Natural killer cell (primary cell): ENCODE data around the gene AVPR2. TPM values are rescaled to one million over a fixed set of nuclear protein-coding genes. Genes with fewer than 3 reads are reported as not detected.

Source experiments
- ATAC-seq, 3 donors: fragments of 150-1000 bp in 2 of 3; fragments of 200-7000 bp in 1 of 3; cut with Tn5 transposase; 1 replicate in 1 of 3; 2 replicates in 2 of 3; pipeline ENCODE4 v1.10.0; 2021; ENCODE audit warnings: mild to moderate bottlenecking in 2 of 3, moderate library complexity in 2 of 3
- DNase-seq, 2 donors: peaks; one replicate each; pipeline versions ENCODE4 v3.0.0 to v3.0.0-alpha.2; 2013 to 2021; ENCODE audit warnings: mixed read lengths in 1 of 2
- H3K27ac ChIP-seq: one replicate; pipeline ENCODE4 v1.5.1; 2013; ENCODE audit warnings: mild to moderate bottlenecking, low read length
- H3K27me3 ChIP-seq: one replicate; pipeline ENCODE4 v1.6.1; 2013; ENCODE audit warnings: low read length; ENCODE audit not compliant: control insufficient read depth, insufficient read depth
- H3K36me3 ChIP-seq: one replicate; pipeline ENCODE4 v1.6.1; 2013; ENCODE audit warnings: low read length; ENCODE audit not compliant: control insufficient read depth, insufficient read depth
- H3K4me1 ChIP-seq: one replicate; pipeline ENCODE4 v1.6.1; 2013; ENCODE audit warnings: low read length; ENCODE audit not compliant: control insufficient read depth, insufficient read depth
- H3K4me3 ChIP-seq: one replicate; pipeline ENCODE4 v1.5.1; 2013; ENCODE audit warnings: low read length
- H3K9me3 ChIP-seq: one replicate; pipeline ENCODE4 v1.6.1; 2013; ENCODE audit warnings: low read length; ENCODE audit not compliant: control insufficient read depth, insufficient read depth
- H3K27ac Mint-ChIP-seq, 2 donors: one replicate each; pipeline ENCODE4 v1.8.0; 2022; ENCODE audit warnings: mild to moderate bottlenecking in 2 of 2, mixed read lengths in 2 of 2, moderate library complexity in 1 of 2
- H3K27me3 Mint-ChIP-seq, 2 donors: one replicate each; pipeline ENCODE4 v1.8.0; 2022; ENCODE audit warnings: low read depth in 2 of 2, mixed read lengths in 2 of 2
- H3K36me3 Mint-ChIP-seq: one replicate; pipeline ENCODE4 v1.8.0; 2022; ENCODE audit warnings: mixed read lengths
- H3K4me1 Mint-ChIP-seq, 2 donors: one replicate each; pipeline ENCODE4 v1.8.0; 2022; ENCODE audit warnings: mixed read lengths in 2 of 2
- H3K4me3 Mint-ChIP-seq: one replicate; pipeline ENCODE4 v1.8.0; 2022; ENCODE audit warnings: mild to moderate bottlenecking, moderate library complexity, mixed read lengths
- H3K9me3 Mint-ChIP-seq, 2 donors: one replicate each; pipeline ENCODE4 v1.8.0; 2022; ENCODE audit warnings: mixed read lengths in 2 of 2
- WGBS: methylation state at CpG from one replicate; pipeline ENCODE4 v1.1.7; 2013; ENCODE audit warnings: missing lambda C conversion rate; ENCODE audit not compliant: insufficient coverage; 5-methylcytosine and 5-hydroxymethylcytosine counted together
- intact Hi-C: fragments of 100-400 bp; cut with micrococcal nuclease; formaldehyde crosslinking; loops from one replicate; pipeline ENCODE4 v1.14.2; 2022
- total RNA-seq, 4 donors: library from RNA; stranded (reverse); fragments of 120-200 nt in 1 of 4; gene quantifications; one replicate each; pipeline versions ENCODE4 v1.2.3 to v1.2.4, GENCODE V29; 2013 to 2022
- TF ChIP-seq, protein P1 (sequence below): fragments of 200-600 bp; IDR thresholded peaks from one replicate; pipeline ENCODE4 v1.8.0; 2022; ENCODE audit warnings: antibody characterized with exemption

Gene AVPR2
- total RNA-seq, 3 donors from 2014 or later (not counting 1 experiment from before 2014, with no cell fraction given), result not detected

DNA sequence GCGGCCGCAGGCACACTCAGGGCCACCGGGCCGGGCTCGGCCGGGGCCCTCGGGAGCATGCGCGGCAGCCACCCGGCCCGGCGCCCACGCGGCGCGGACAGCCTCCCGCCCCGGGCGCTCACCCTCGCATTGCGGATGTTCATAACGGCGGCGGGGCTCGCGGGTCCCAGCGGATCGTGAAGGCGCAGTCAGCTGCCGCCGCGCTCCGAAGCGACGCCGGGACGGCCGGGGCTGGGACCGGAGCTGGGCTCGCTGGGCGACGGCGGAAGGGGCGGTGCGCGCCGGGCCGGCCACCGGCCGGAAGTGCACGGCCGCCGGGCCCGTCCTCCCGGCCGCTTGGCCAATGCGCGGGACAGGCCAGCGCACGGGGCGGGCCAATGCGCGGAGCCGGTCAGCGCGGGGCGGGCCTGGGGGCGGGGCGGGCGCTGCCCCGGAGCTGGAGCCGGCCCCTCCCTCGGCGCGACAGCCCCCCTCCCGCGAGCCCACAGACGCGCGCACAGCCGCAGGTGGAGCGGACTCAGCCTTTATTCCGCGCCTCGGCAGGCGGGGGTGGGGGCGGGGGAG, 30.4 kb downstream of the AVPR2 start, which contains the start of gene NAA10:
TSS of gene NAA10 (minus strand) at position 276 of the 564 bp plus-strand sequence. CDS start at position 143, 133 bp downstream.
- DNase-seq, result peak; percentile 41 to 70
- H3K4me1 Mint-ChIP-seq, result peaks cover 4 to 18% of the 10 kb centered on the region in 2 donors
- TF ChIP-seq, protein P1, sequence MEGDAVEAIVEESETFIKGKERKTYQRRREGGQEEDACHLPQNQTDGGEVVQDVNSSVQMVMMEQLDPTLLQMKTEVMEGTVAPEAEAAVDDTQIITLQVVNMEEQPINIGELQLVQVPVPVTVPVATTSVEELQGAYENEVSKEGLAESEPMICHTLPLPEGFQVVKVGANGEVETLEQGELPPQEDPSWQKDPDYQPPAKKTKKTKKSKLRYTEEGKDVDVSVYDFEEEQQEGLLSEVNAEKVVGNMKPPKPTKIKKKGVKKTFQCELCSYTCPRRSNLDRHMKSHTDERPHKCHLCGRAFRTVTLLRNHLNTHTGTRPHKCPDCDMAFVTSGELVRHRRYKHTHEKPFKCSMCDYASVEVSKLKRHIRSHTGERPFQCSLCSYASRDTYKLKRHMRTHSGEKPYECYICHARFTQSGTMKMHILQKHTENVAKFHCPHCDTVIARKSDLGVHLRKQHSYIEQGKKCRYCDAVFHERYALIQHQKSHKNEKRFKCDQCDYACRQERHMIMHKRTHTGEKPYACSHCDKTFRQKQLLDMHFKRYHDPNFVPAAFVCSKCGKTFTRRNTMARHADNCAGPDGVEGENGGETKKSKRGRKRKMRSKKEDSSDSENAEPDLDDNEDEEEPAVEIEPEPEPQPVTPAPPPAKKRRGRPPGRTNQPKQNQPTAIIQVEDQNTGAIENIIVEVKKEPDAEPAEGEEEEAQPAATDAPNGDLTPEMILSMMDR, result no peak
- Histone ChIP-seq H3K9me3 (no peaks in the 10 kb centered on the region), H3K27ac (no peak within 1 kb of the TSS), H3K36me3 (peaks cover 22% of the 10 kb centered on the region), H3K27me3 (no peaks in the 10 kb centered on the region), H3K4me1 (peaks cover 17% of the 10 kb centered on the region), H3K4me3 (peak within 1 kb of the TSS; percentile 46)
- no peaks in the 10 kb centered on the region for H3K9me3 Mint-ChIP-seq
- intact Hi-C loops, result no loop called here
- peak within 1 kb of the TSS; percentile 86 for H3K4me3 Mint-ChIP-seq
- peak within 1 kb of the TSS; percentile 50 to 64 for H3K27ac Mint-ChIP-seq
- peak; percentile 91 to 96 (median 94) for ATAC-seq
- H3K36me3 Mint-ChIP-seq, result no peaks in the 10 kb centered on the region
- WGBS, result under 1% methylated on average over 75 of the region's 87 CpGs
- no peaks in the 10 kb centered on the region for H3K27me3 Mint-ChIP-seq

DNA sequence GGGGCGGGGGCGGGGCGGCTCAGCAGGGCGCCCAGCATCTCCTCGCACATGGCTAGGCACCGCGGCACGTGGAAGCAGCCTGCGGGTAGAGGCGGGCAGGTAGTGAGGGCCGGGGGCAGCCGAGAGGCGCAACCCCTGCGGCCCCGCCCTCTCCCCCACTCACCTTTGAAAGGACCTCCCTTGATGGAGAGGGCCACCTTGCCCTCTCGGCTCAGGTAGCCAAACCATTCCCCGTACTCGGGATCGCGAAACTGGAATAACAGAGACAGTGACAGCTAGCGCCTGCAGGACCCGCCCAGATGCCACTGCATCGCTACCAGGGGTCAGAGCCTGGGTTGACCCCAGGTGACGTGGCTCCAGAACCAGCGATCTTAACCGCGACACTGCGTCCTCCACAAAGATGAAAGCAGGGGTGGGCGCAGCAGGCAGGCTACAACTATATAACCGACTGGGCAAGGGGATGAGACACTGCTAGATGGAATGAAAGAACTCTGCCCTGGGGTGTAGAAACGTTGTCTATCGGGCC, 30.9 kb downstream of the AVPR2 start:
- 35% methylated on average over 25 of the region's 32 CpGs for WGBS
- TF ChIP-seq, protein P1, result no peak
- no peaks in the 10 kb centered on the region for H3K9me3 Mint-ChIP-seq
- no peak overlapping the region for H3K27ac Mint-ChIP-seq
- no peaks in the 10 kb centered on the region for H3K27me3 Mint-ChIP-seq
- no peak for DNase-seq
- H3K4me1 Mint-ChIP-seq, result peaks cover 4 to 18% of the 10 kb centered on the region in 2 donors
- ATAC-seq, result no peak
- Histone ChIP-seq H3K27ac (no peak overlapping the region), H3K4me1 (peaks cover 17% of the 10 kb centered on the region), H3K9me3 (no peaks in the 10 kb centered on the region), H3K4me3 (peak overlapping the region; percentile 39), H3K36me3 (peaks cover 19% of the 10 kb centered on the region), H3K27me3 (no peaks in the 10 kb centered on the region)
- H3K4me3 Mint-ChIP-seq, result peak overlapping the region; percentile 57
- no peaks in the 10 kb centered on the region for H3K36me3 Mint-ChIP-seq
- intact Hi-C loops, result no loop called here

DNA sequence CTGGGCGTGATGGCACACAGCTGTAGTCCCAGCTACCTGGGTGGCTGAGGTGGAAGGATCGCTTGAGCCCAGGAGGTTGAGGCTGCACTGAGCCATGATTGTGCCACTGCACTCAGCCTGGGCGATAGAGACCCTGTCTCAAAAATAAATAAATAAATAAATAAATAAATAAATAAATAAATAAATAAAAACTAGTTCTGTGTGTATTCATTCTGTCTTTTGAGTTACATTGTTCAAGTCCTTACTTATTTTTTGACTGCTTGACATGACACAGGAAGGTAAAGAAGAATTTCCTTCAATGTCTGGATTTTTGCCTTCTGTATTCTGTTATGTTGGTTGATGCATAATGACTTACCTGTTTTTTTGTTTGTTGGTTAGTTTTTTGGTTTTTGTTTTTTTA, 32.6 kb downstream of the AVPR2 start:
- DNase-seq, result no peak
- Histone ChIP-seq H3K9me3 (no peaks in the 10 kb centered on the region), H3K4me3 (no peak overlapping the region), H3K4me1 (peaks cover 26% of the 10 kb centered on the region), H3K27ac (no peak overlapping the region), H3K36me3 (peaks cover 3% of the 10 kb centered on the region), H3K27me3 (no peaks in the 10 kb centered on the region)
- H3K9me3 Mint-ChIP-seq, result no peaks in the 10 kb centered on the region
- TF ChIP-seq, protein P1, result no peak
- no peaks in the 10 kb centered on the region for H3K36me3 Mint-ChIP-seq
- ATAC-seq, result no peak
- H3K4me1 Mint-ChIP-seq, result peaks cover 5 to 16% of the 10 kb centered on the region in 2 donors
- peak overlapping the region in 1 of 2 donors; percentile 60 for H3K27ac Mint-ChIP-seq
- intact Hi-C loops, result no loop called here
- no peaks in the 10 kb centered on the region for H3K27me3 Mint-ChIP-seq
- no peak overlapping the region for H3K4me3 Mint-ChIP-seq
- 100% methylated on average over 2 of the region's 3 CpGs for WGBS
